Progenitor cell of endocrine pancreas (in vitro differentiated cells): Measurements from ENCODE around the gene VAPA. TPM values are rescaled to one million over a fixed set of nuclear protein-coding genes. Genes with fewer than 3 reads are reported as not detected.

Experiments
- DNase-seq: peaks from one replicate; pipeline ENCODE4 v3.0.0; 2021; ENCODE audit warnings: low spot score; ENCODE audit not compliant: unreplicated experiment
- H3K27ac Mint-ChIP-seq: 2 replicates; pipeline ENCODE4 v1.8.0; 2021; ENCODE audit warnings: mild to moderate bottlenecking, moderate library complexity, mixed read lengths
- H3K27me3 Mint-ChIP-seq: 2 replicates; pipeline ENCODE4 v1.8.0; 2021; ENCODE audit warnings: mixed read lengths
- H3K36me3 Mint-ChIP-seq: 2 replicates; pipeline ENCODE4 v1.8.0; 2022; ENCODE audit warnings: mixed read lengths; ENCODE audit not compliant: insufficient read depth
- H3K4me1 Mint-ChIP-seq: 2 replicates; pipeline ENCODE4 v1.8.0; 2021; ENCODE audit warnings: low read depth, mixed read lengths
- H3K4me3 Mint-ChIP-seq: 2 replicates; pipeline ENCODE4 v1.8.0; 2021; ENCODE audit warnings: low read depth, mild to moderate bottlenecking, moderate library complexity, mixed read lengths
- H3K9me3 Mint-ChIP-seq: 2 replicates; pipeline ENCODE4 v1.8.0; 2021; ENCODE audit warnings: low read depth, mixed read lengths
- total RNA-seq: library from RNA; stranded (reverse); gene quantifications from 2 replicates; pipeline ENCODE4 v1.2.1, GENCODE V29; 2021
- TF ChIP-seq, protein P1 (sequence below): fragments of 200-600 bp; sonication (generic); IDR thresholded peaks from one replicate; pipeline ENCODE4 v1.5.0; 2021; ENCODE audit warnings: antibody characterized with exemption, mild to moderate bottlenecking; ENCODE audit not compliant: unreplicated experiment

VAPA gene
- total RNA-seq, 1 donor from 2014 or later = 115 TPM

GRCh38 chr18:9878783-9879242, 35.0 kb upstream of the VAPA start:
- no peak overlapping the region for H3K27ac Mint-ChIP-seq
- TF ChIP-seq, protein P1, sequence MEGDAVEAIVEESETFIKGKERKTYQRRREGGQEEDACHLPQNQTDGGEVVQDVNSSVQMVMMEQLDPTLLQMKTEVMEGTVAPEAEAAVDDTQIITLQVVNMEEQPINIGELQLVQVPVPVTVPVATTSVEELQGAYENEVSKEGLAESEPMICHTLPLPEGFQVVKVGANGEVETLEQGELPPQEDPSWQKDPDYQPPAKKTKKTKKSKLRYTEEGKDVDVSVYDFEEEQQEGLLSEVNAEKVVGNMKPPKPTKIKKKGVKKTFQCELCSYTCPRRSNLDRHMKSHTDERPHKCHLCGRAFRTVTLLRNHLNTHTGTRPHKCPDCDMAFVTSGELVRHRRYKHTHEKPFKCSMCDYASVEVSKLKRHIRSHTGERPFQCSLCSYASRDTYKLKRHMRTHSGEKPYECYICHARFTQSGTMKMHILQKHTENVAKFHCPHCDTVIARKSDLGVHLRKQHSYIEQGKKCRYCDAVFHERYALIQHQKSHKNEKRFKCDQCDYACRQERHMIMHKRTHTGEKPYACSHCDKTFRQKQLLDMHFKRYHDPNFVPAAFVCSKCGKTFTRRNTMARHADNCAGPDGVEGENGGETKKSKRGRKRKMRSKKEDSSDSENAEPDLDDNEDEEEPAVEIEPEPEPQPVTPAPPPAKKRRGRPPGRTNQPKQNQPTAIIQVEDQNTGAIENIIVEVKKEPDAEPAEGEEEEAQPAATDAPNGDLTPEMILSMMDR = no peak
- peaks cover 6% of the 10 kb centered on the region for H3K9me3 Mint-ChIP-seq
- H3K4me1 Mint-ChIP-seq = peaks cover 14% of the 10 kb centered on the region
- H3K36me3 Mint-ChIP-seq = no peaks in the 10 kb centered on the region
- H3K4me3 Mint-ChIP-seq = no peak overlapping the region
- H3K27me3 Mint-ChIP-seq = no peaks in the 10 kb centered on the region
- no peak for DNase-seq

GRCh38 chr18:9884090-9884489, 29.7 kb upstream of the VAPA start:
- H3K27me3 Mint-ChIP-seq = no peaks in the 10 kb centered on the region
- no peak for DNase-seq
- TF ChIP-seq, protein P1 = no peak
- H3K4me1 Mint-ChIP-seq = no peaks in the 10 kb centered on the region
- no peak overlapping the region for H3K27ac Mint-ChIP-seq
- H3K4me3 Mint-ChIP-seq = no peak overlapping the region
- H3K9me3 Mint-ChIP-seq = no peaks in the 10 kb centered on the region
- no peaks in the 10 kb centered on the region for H3K36me3 Mint-ChIP-seq

- no peaks in the 10 kb centered on the region for H3K9me3 Mint-ChIP-seq
- H3K27me3 Mint-ChIP-seq = no peaks in the 10 kb centered on the region
- no peak for DNase-seq
- H3K36me3 Mint-ChIP-seq = no peaks in the 10 kb centered on the region
- no peak overlapping the region for H3K27ac Mint-ChIP-seq
- no peak overlapping the region for H3K4me3 Mint-ChIP-seq
- TF ChIP-seq, protein P1 = no peak
- H3K4me1 Mint-ChIP-seq = no peaks in the 10 kb centered on the region
Observed at GRCh38 chr18:9884532-9885140, 29.2 kb upstream of the VAPA start.

GRCh38 chr18:9885170-9886004, 28.4 kb upstream of the VAPA start, which contains the start of gene TXNDC2:
Gene TXNDC2, plus strand, starts transcription at chr18:9885973. Its CDS starts 708 bp downstream, at chr18:9886681.
- Mint-ChIP-seq H3K27ac (peak within 1 kb of the TSS; percentile 52), H3K27me3 (no peaks in the 10 kb centered on the region), H3K9me3 (no peaks in the 10 kb centered on the region), H3K36me3 (no peaks in the 10 kb centered on the region), H3K4me1 (no peaks in the 10 kb centered on the region), H3K4me3 (no peak within 1 kb of the TSS)
- TF ChIP-seq, protein P1 = no peak
- no peak for DNase-seq

GRCh38 chr18:9886005-9886348, 27.8 kb upstream of the VAPA start:
- no peaks in the 10 kb centered on the region for H3K4me1 Mint-ChIP-seq
- H3K27ac Mint-ChIP-seq = no peak overlapping the region
- no peak for DNase-seq
- H3K4me3 Mint-ChIP-seq = no peak overlapping the region
- TF ChIP-seq, protein P1 = no peak
- no peaks in the 10 kb centered on the region for H3K9me3 Mint-ChIP-seq
- no peaks in the 10 kb centered on the region for H3K27me3 Mint-ChIP-seq
- H3K36me3 Mint-ChIP-seq = no peaks in the 10 kb centered on the region
